ENCODE measurements around the gene COL9A3.

- TF ChIP-seq CTCF (IDR thresholded peaks at IDR 0.05; ENCODE audit: insufficient read depth, low read length, poor library complexity, severe bottlenecking) (no peak), EZH2phosphoT487 (conservative IDR thresholded peaks at IDR 0.05; ENCODE audit: low read length) (no peak)
Observed at GRCh38 chr20:62811320-62811719, 5.5 kb upstream of the COL9A3 start.

All from SU-DHL-6 (cell line).